GM18868 (cell line): ENCODE data around the gene CIDEA.
"Not testable (repeated sequence)": the region's sequence is repeated elsewhere in the genome, so short reads cannot be mapped to it uniquely, and the experiment has no call there.

ENCODE experiments used
- ATAC-seq: cut with Tn5 transposase; IDR thresholded peaks from one replicate; pipeline ENCODE4 v1.9.1; 2021; ENCODE audit warnings: mild to moderate bottlenecking, moderate library complexity; ENCODE audit not compliant: unreplicated experiment

The CIDEA gene

GRCh38 chr18:12238826-12239225 is 15.3 kb upstream of the CIDEA start:
- no peak for ATAC-seq

GRCh38 chr18:12239431-12239830 is 14.7 kb upstream of the CIDEA start:
- ATAC-seq, result no peak

GRCh38 chr18:12242658-12243260 is 11.4 kb upstream of the CIDEA start:
- ATAC-seq, result no peak

- ATAC-seq, result not testable (repeated sequence)
Observed at GRCh38 chr18:12243272-12243671, 10.9 kb upstream of the CIDEA start.

GRCh38 chr18:12245793-12246135 is 8.4 kb upstream of the CIDEA start:
- ATAC-seq, result no peak

GRCh38 chr18:12246849-12247808 is 7.0 kb upstream of the CIDEA start:
- no peak for ATAC-seq

GRCh38 chr18:12247946-12248345 is 6.2 kb upstream of the CIDEA start:
- no peak for ATAC-seq

GRCh38 chr18:12248926-12249720 is 5.0 kb upstream of the CIDEA start:
- no peak for ATAC-seq

GRCh38 chr18:12251311-12251710 is 2.9 kb upstream of the CIDEA start:
- no peak for ATAC-seq

GRCh38 chr18:12252061-12252460 is 2.1 kb upstream of the CIDEA start:
- ATAC-seq, result no peak

GRCh38 chr18:12253027-12253426 is 1.1 kb upstream of the CIDEA start:
- no peak for ATAC-seq

GRCh38 chr18:12253663-12254135 is 462 bp upstream of the CIDEA start:
- ATAC-seq, result no peak

GRCh38 chr18:12254820-12255511 is 805 bp downstream of the CIDEA start:
- no peak for ATAC-seq

GRCh38 chr18:12255626-12256026 is 1.5 kb downstream of the CIDEA start:
- no peak for ATAC-seq

- no peak for ATAC-seq
Observed at GRCh38 chr18:12256951-12257350, 2.8 kb downstream of the CIDEA start.

GRCh38 chr18:12257996-12258718 is 4.0 kb downstream of the CIDEA start:
- ATAC-seq, result no peak

- no peak for ATAC-seq
Observed at GRCh38 chr18:12258719-12259705, 4.9 kb downstream of the CIDEA start.

GRCh38 chr18:12262748-12263147 is 8.6 kb downstream of the CIDEA start:
- no peak for ATAC-seq

- no peak for ATAC-seq
Observed at GRCh38 chr18:12264864-12265263, 10.7 kb downstream of the CIDEA start.
